Kidney tubule cell (primary cell): ENCODE data around the gene RAP2B.
"Not testable (repeated sequence)": the region's sequence is repeated elsewhere in the genome, so short reads cannot be mapped to it uniquely, and the experiment has no call there.

Experiments used
- DNase-seq: peaks from one replicate; pipeline ENCODE4 v3.0.0-alpha.2; 2018; ENCODE audit warnings: low spot score

Gene RAP2B

DNA sequence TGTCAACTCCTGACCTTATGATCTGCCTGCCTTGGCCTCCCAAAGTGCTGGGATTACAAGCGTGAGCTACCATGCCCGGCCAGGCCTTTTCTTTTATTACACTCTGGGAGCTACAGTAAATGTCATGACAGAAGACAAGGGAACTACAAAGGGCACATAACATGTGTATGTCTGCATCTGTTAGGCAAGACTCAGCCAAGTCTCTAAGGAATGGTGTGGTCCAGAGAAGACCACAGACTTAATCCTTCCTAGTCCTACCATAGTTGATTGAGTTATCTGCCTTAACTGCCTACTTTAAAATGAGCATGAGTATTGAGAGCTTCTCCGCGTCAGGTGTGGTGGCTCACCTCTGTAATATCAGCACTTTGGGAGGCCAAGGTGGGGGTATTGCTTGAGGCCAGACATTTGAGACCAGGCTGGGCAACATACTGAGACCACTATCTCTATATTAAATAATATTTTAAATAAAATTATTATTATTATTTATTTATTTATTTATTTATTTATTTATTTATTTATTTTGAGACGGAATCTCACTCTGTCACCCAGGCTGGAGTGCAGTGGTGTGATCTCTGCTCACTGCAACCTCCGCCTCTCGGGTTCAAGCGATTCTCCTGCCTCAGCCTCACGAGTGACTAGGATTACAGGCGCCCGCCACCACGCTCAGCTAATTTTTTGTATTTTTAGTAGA, 31.9 kb downstream of the RAP2B start:
- not testable (repeated sequence) for DNase-seq

- no peak for DNase-seq
Observed at GRCh38 chr3:153195349-153195879, 33.4 kb downstream of the RAP2B start.

DNA sequence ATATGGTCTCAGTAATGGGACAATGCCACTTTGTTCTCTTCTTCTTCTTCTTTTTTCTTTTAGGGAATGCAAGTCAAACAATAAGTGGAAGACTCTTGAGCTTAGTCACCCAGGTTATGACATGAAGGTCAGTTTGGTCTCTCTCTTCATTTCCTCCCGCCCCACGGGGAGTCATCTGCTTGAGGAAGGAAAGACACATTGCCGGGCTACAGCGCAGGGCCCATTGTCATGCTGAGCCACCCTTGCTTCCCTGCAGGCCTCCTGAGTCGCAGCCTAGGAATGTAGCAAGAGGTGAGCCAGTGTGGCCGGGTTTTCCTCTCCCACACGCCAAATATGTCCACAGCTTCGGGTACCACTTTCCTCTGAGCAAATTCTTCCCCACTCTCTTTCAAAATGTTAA, 47.6 kb downstream of the RAP2B start:
- peak; percentile 97 for DNase-seq

GRCh38 chr3:153210146-153210545, 48.1 kb downstream of the RAP2B start:
- DNase-seq, result peak; percentile 4

DNA sequence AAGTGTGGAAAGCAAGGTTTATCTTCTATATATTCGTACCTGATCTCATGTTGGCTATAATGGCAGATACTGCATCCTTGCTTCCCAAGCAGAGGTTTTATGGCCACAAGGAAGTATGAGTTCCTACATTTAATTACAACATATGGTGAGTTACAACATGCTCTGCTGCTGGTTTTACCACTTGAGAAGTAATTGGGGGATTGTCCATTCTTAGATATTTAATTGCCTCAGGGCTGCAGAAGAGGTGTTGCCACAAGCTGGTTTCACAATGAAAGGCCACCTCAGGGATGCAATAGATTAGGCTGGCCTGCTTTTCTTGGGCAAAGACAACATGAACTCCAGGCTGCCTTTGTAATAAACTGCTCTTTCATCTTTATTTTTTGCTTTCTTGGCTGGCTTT, 48.6 kb downstream of the RAP2B start:
- no peak for DNase-seq

GRCh38 chr3:153215497-153215896, 53.5 kb downstream of the RAP2B start:
- DNase-seq, result no peak

GRCh38 chr3:153215966-153216365, 53.9 kb downstream of the RAP2B start:
- DNase-seq, result no peak

- no peak for DNase-seq
Observed at GRCh38 chr3:153216928-153217327, 54.9 kb downstream of the RAP2B start.

DNA sequence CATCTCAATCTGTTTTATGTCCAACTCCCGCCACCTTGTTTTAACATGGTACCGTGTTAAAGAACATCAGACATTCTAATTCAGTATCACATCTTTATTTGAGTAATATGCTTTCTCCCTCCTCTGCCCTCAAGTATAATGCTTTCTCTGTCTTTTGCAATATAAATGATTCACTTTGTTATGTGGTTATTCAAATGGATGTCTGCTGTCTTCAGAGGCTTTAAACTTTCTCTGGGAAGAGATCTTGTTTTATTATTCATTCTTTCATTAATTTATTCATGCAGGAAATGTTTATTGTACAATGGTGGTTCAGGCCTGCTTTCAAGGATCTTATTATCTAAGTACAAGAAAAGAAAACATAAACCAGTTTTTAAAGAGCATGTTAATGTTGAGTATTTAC, 57.1 kb downstream of the RAP2B start:
- no peak for DNase-seq
